GM10847 (cell line): ENCODE results near the gene FKBP6.
"Not testable (repeated sequence)": the region's sequence is repeated elsewhere in the genome, so short reads cannot be mapped to it uniquely, and the experiment has no call there.

Source experiments
- POLR2A ChIP-seq: IDR thresholded peaks from 2 replicates; pipeline ENCODE4 v1.6.1; 2011; ENCODE audit not compliant: insufficient read length; ENCODE audit errors: extremely low read depth

Gene FKBP6, protein sequence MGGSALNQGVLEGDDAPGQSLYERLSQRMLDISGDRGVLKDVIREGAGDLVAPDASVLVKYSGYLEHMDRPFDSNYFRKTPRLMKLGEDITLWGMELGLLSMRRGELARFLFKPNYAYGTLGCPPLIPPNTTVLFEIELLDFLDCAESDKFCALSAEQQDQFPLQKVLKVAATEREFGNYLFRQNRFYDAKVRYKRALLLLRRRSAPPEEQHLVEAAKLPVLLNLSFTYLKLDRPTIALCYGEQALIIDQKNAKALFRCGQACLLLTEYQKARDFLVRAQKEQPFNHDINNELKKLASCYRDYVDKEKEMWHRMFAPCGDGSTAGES

DNA sequence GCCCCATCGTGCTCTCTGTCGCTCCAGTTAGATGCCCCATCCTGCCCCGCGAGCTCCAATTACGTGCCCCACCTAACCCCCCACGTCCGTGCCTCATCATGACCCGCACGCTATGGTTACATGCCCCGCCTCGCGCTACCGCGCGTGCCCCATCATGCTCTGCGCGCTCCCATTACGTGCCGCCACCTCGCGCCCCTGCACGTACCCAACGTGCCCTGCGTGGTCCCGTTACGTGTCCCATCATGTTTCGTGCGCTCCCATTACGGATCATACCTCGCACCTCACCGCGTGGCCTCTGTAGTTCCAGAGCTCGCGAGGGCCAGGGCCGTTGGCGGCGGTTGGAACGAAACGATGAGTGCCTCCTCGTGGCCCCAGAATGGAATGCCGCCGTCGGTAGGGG is at the start of gene FKBP6, which contains the start of gene TRIM50:
TSS of gene FKBP6 (plus strand) at position 240 of the 400 bp plus-strand sequence. CDS start 268 bp downstream, outside the sequence.
TSS of gene TRIM50 (minus strand) at position 161 of the 400 bp plus-strand sequence. CDS start 3,295 bp downstream, outside the sequence.
- TF ChIP-seq POLR2A, result not testable (repeated sequence)

DNA sequence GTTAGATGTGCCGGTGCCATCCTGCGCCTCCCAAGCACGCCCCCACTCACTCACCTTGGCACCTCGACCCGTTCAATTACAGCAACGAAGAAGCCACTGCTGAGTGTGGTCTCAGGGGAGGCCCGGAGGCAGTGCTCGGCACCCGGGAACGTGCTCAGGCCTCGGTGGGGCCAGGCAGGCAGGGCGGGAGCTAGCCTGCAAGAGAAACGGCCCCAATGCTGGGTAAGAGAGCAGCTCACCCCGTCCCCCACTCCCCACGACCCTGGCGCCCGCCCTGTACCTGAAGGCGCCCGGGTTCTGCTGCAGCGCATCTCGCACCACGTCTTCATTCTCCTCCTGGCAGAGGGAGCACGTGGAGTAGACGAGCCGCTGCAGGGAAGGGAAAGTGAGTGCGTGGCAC is 24.4 kb upstream of the FKBP6 start:
- no peak for TF ChIP-seq POLR2A

DNA sequence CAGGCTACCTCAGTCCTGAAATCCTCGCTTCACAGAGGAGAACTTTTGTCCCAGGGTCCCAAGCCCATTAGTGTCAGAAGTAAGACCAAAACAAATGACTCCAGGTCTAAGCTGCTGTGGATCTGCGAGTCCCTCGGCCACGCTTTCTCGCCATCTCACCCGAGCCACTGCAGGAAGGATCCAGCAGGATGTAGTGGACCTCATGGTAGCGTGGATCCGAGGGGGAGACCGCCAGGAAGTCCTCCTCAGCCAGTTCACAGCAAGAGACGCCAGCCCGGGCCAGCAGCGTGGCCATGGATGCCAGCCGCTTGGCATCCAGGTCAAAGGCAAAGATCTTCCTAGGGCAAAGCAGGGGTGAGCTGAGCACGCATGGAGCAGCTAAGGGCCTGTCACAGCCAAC is 23.9 kb upstream of the FKBP6 start:
- no peak for TF ChIP-seq POLR2A

DNA sequence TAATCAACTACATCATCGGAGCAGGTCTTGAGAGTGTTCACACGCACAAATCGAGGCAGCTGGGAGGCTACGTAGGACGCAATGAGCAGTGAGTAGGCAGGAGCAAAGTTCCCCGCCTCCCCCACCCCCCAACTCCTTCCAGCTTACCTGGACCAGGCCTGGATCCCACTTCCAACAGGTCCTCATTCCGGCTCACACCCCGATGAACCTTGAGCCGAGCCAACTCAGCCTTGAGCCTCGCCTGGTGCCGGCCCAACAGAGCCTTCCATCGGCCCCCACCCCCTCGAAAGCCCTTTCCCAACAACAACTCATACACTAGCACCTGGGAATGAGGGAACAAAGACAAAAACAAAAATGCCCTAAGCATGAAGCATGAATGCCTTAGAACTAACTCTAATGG is 20.5 kb upstream of the FKBP6 start:
- no peak for TF ChIP-seq POLR2A

DNA sequence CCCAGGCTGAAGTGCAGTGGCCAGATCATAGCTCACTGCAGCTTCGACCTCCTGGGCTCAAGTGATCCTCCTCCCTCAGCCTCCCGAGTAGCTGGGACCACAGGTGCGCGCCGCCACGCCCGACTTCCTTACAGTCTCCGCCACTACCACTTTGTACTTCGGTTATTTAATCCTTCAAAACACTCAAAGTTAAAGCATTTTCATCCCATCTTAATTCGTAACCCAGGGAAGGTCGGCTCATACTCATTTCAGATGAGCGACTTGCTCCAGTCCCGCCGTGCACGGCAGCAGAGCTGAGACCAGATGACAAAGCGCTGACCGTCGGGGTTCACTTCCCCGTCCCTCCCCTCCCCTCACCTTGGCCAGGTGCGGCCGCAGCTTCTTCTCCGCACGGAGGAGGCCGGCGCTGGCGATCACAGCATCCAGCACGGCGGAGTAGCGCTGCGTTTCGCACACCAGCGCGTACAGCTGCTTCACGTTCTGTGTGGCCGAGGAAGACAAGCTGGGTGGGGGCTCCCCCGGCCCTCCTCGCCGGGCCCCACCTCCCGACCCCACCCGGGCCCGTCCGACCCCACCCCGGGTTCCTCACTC is 19.8 kb upstream of the FKBP6 start:
- no peak for TF ChIP-seq POLR2A

DNA sequence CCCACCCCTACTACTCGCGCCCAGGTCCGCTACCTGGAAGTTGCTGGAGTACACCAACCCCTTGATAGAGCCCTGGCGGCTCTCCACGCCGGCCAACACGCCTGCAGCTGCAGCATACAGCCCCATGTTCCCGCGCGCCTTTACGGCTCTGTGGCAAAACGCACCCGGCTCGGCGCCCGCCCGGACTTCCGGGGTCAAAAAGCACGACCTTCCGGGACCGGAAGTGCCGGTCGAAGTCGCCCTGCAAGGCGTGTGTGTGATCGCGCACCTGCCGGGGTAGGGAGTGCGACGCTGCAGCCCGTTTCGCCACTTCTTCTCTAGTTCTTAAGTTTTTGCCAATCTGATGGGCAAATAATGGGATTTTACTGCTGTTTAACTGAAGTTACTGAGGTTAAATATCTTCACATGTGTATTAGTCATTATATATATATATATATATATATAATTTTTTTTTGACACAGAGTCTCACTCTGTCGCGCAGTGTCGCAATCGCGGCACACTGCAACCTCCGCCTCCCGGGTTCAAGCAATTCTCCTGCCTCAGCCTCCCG is 19.2 kb upstream of the FKBP6 start, which contains the start of gene NSUN5:
TSS of gene NSUN5 (minus strand) at position 162 of the 550 bp plus-strand sequence. CDS start at position 126, 36 bp downstream.
- peak; percentile 81 for TF ChIP-seq POLR2A

DNA sequence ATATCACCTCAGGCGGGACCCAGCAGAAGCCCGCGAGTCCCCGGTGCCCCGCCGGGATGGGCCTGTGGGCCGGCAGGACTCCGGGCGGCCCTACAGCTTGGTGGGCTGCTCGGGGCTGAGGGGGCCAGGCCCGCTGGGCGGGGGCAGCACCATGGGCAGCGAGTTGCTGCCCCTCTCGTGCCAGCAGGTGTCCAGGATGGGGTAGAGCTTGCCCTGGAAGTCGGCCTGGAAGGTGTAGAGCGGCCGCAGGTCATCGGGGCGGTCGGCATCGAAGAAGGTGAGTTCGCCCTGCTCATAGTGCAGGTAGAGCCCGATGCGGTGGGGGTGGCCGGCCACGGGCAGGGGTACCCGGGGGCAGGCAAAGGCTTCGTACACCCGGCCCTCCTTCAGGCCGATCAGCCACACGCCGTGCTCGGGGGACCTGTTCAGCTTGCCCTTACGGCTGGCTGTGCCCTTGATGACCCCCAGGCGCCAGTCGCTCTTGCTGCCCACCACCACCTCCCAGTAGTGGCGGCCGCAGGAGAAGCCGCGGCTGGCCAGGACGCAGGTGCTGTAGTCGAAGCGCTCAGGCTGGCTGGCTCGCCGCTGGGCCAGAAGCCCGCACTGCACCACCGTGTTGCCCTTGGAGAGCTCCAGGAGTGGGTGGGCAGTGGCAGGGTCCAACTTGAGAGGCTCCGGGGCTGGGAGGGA is 15.0 kb upstream of the FKBP6 start:
- TF ChIP-seq POLR2A, result no peak

DNA sequence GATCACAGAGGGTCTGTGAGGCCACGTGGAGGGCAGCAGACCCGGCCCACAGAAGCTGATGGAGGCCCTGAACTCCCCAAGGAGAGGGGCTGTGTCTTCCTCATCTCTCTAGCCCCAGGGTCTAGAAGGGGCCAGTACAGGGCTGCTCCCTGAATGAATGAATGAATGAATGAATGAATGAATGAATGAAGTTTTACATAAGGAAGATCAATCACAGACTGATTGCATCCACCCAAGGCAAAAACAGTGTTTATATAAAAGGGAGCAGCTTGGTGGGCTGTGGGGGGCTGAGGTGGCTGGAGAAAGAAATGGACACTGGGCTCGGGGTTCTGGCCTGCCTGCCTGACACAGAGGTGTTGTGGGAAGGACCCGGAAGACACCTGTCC is 14.4 kb upstream of the FKBP6 start:
- no peak for TF ChIP-seq POLR2A

DNA sequence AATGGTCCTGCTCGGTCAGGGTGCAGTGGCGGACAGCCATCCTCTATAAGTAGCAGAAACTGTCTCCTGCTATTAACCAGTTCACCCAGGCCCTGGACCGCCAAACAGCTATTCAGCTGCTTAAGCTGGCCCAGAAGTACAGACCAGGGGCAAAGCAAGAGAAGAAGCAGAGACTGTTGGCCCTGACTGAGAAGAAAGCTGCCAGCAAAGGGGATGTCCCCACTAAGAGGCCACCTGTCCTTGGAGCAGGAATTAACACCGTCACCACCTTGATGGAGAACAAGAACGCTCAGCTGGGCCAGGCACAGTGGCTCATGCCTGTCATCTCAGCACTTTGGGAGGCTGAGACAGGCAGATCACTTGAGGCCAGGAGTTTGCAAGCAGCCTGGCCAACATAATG is 13.7 kb upstream of the FKBP6 start:
- no peak for TF ChIP-seq POLR2A

DNA sequence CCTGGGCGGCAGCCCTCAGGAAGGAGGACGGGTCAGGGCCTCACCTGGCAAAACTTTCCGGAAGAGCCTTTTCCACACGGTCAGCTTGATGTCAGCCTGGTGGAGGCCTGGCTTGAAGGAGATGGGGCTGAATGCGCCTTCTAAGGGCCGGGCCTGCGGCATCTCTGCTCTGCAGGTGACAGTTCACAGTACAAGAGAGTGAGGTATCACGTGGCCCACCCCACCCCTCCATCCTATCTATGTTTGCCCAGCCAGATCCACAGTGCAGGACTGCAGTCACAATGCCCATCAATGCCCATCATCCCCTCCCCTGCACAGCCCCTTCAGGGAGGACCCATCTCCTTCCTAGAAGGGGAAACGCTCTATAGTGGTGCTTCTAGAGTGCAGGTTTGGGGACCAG is 11.4 kb upstream of the FKBP6 start:
- no peak for TF ChIP-seq POLR2A

DNA sequence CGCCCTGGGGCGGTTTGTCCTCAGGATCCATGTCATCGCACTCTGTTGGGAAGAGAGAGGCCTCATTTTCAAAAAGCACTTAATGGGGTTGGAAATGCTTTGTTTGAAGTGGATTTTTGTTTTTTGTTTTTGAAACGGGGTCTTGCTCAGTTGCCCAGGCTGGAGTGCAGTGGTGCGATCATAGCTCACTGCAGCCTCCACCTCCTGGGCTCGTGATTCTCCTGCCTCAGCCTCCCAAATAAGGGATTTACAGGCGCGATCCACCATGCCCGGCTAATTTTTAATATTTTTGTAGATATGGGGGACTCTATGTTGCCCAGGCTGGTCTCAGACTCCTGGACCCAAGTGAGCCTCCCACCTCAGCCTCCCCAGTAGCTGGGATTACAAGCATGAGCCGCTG is 735 bp downstream of the FKBP6 start:
- TF ChIP-seq POLR2A, result no peak

DNA sequence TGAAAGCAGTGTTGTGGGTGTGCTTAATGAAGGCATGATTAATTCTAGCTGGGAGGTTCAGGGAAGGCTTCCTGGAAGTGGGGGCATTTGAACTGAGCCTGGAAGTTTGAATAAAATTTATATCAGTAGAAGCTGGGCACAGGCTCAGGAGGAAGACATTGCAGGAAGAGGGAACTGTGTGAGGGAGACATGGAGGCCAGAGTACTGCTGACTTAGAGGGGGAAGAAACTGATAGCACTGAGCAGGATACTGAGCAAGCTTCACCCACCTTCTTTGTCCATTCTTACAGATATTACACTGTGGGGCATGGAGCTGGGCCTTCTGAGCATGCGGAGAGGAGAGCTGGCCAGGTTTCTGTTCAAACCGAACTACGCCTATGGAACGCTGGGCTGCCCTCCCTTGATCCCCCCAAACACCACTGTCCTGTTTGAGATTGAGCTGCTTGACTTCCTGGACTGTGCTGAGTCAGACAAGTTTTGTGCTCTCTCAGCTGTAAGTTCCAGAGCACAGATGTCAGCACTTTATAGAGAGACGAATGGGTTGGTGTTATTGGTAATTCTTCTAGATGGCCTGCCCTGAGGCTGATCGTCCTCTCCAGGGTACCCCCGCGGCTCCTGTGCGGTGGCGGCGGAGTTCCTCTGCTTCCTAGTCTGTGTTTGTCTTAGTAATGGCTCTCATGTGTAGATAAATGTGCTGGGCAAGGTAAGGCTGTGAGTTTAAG is 2.1 kb downstream of the FKBP6 start:
- TF ChIP-seq POLR2A, result no peak

DNA sequence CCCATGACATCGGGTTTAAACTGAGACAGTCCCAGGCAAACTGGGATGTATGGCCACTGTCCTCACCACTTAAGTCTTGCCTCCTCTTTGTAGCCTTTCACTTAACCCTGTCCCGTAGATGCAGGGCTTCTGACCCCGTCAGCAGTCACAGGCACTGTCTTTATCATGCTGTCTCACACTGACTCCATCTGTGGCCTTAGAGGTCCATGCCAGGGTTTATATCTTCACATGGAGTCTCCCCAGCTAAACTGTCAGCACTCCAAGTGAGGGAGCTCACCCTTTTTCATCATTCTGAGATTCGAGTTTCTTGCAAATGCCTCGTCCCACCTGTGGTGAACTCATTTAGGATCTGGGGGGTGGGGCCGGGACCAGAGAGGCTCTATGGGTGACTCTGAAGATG is 2.8 kb downstream of the FKBP6 start:
- no peak for TF ChIP-seq POLR2A

DNA sequence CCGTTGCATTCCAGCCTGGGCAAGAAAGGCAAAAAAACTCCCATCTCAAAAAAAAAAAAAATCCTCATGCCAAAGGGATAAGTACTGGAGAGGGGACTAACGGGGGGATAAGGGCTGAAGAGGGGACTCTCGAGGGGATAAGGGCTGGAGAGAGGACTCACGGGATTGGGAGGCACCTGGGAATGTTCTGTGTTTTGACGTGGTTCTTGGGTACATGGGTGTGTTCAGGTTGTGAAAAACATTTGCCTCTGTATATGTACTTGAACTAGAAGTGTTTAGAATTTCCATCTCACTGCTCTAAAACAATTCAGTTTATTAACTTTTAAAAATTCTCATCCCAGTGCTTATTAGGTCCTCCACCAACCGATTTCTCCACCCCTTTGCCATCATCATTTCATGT is 4.5 kb downstream of the FKBP6 start:
- TF ChIP-seq POLR2A, result no peak

DNA sequence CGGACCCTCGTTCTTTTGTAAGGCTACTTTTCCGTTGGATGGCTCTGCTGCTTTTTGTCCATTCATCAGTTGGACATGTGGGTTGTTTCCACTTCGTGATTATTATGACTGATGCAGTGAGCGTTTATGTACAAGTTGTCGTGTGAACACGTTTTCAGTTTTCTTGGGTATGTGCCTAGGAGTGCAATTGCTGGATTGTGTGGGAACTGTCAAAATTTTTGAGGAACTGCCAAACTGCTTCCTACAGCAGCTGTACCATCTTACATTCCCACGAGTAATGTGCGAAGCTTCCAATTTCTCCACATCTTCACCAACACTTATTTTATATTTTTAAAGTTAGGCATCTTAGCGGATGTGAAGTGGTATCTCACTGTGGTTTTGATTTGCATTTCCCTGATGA is 10.4 kb downstream of the FKBP6 start:
- no peak for TF ChIP-seq POLR2A
